AG09309 (cell line): Measurements from ENCODE around the gene HELZ2.

ENCODE experiments used
- DNase-seq: peaks from one replicate; pipeline ENCODE4 v3.0.0-alpha.2; 2010; ENCODE audit warnings: low read depth
- H3K4me3 ChIP-seq: 2 replicates; pipeline ENCODE4 v1.5.1; 2011; ENCODE audit warnings: mild to moderate bottlenecking, low read depth, low read length, moderate library complexity; ENCODE audit not compliant: control insufficient read depth
- CTCF ChIP-seq: IDR thresholded peaks from 2 replicates; pipeline ENCODE4 v1.5.1; 2011; ENCODE audit warnings: mild to moderate bottlenecking, low read depth, low read length, inconsistent platforms; ENCODE audit not compliant: insufficient read depth, control insufficient read depth; ENCODE audit errors: missing control alignments

HELZ2 gene

GRCh38 chr20:63597651-63598478 is 23.8 kb upstream of the HELZ2 start:
- no peak for TF ChIP-seq CTCF
- no peak for DNase-seq
- H3K4me3 ChIP-seq = no peak overlapping the region

- no peak overlapping the region for H3K4me3 ChIP-seq
- DNase-seq = no peak
- TF ChIP-seq CTCF = no peak
These were observed 22.4 kb upstream of the HELZ2 start for GRCh38 chr20:63596423-63596822.

- TF ChIP-seq CTCF = no peak
- DNase-seq = no peak
These were observed 21.5 kb upstream of the HELZ2 start for GRCh38 chr20:63595416-63596127.

GRCh38 chr20:63594043-63594561 is 20.1 kb upstream of the HELZ2 start:
- DNase-seq = peak; percentile 57
- no peak overlapping the region for H3K4me3 ChIP-seq
- TF ChIP-seq CTCF = no peak

More at GRCh38 chr20:63595416-63596127, 21.5 kb upstream of the HELZ2 start:
- H3K4me3 ChIP-seq = no peak overlapping the region

- no peak for TF ChIP-seq CTCF
- DNase-seq = no peak
These were observed 18.6 kb upstream of the HELZ2 start for GRCh38 chr20:63592661-63593060.

GRCh38 chr20:63591786-63592355 is 17.8 kb upstream of the HELZ2 start:
- no peak overlapping the region for H3K4me3 ChIP-seq
- DNase-seq = no peak
- no peak for TF ChIP-seq CTCF

More at GRCh38 chr20:63592661-63593060, 18.6 kb upstream of the HELZ2 start:
- H3K4me3 ChIP-seq = no peak overlapping the region
